Endothelial cell of umbilical vein (primary cell): ENCODE results near the gene KIAA1671. TPM values are rescaled to one million over a fixed set of nuclear protein-coding genes. Genes with fewer than 3 reads are reported as not detected.

Source experiments
- BruUV-seq: library from RNA; stranded (reverse); fragments of 400-500 nt; replicated peaks from 2 replicates; lab custom pipeline; 2021; lab: Mats Ljungman, UMichigan
- CTCF ChIA-PET: fragments of 300-600, 350-600 bp; sonication (Branson Sonifier 250); formaldehyde crosslinking; loops from one replicate; lab custom pipeline; 2021; ENCODE audit warnings: antibody characterized with exemption, inconsistent platforms; lab: Charles Lee
- POLR2A ChIA-PET: fragments of 300-600, 350-600 bp; sonication (Branson Sonifier 250); formaldehyde crosslinking; loops from one replicate; lab custom pipeline; 2021; ENCODE audit warnings: antibody characterized with exemption, inconsistent platforms; lab: Charles Lee
- DNase-seq: peaks from one replicate; pipeline ENCODE4 v3.0.0-alpha.2; 2011; ENCODE audit warnings: low read depth, low spot score
- FAIRE-seq: peaks from 2 replicates; lab custom pipeline; 2011; peaks lifted over from hg19 to GRCh38; lab: Jason Lieb, UNC
- H2AFZ ChIP-seq: 2 replicates; pipeline ENCODE4 v1.6.0; 2012; ENCODE audit warnings: low read depth, low read length, control low read depth, inconsistent platforms
- H3K27ac ChIP-seq: 2 replicates; pipeline ENCODE4 v1.5.1; 2011; ENCODE audit warnings: low read depth, mild to moderate bottlenecking, control low read depth, low read length, moderate library complexity; ENCODE audit not compliant: insufficient read depth
- H3K27me3 ChIP-seq, 2 experiments: 2 replicates each; pipeline versions ENCODE4 v1.6.0 to v1.6.1; 2011; ENCODE audit warnings: low read length in 2 of 2, mixed read lengths in 1 of 2; ENCODE audit not compliant: control insufficient read depth in 2 of 2, insufficient read depth in 2 of 2
- H3K36me3 ChIP-seq, 2 experiments: 2 replicates in 1 of 2; 3 replicates in 1 of 2; pipeline ENCODE4 v1.5.1; 2011; ENCODE audit warnings: low read length in 2 of 2, mild to moderate bottlenecking in 1 of 2, moderate library complexity in 1 of 2; ENCODE audit not compliant: control insufficient read depth in 2 of 2, insufficient read depth in 2 of 2; ENCODE audit errors: extremely low read depth in 1 of 2
- H3K4me1 ChIP-seq: 3 replicates; pipeline ENCODE4 v1.5.1; 2011; ENCODE audit warnings: mild to moderate bottlenecking, low read length; ENCODE audit not compliant: control insufficient read depth, insufficient read depth; ENCODE audit errors: extremely low read depth
- H3K4me2 ChIP-seq: 2 replicates; pipeline ENCODE4 v1.6.1; 2011; ENCODE audit warnings: low read length, control low read depth, mixed read lengths; ENCODE audit not compliant: insufficient read depth
- H3K4me3 ChIP-seq, 3 experiments: fragments of 200-600 bp in 1 of 3; sonication (generic), shearing (Covaris generic) in 1 of 3; replicated peaks in 1 of 3; 2 replicates each; pipeline ENCODE4 v1.5.1; 2011 to 2016; ENCODE audit warnings: control low read depth in 3 of 3, low read length in 3 of 3, mild to moderate bottlenecking in 2 of 3, inconsistent platforms in 1 of 3, low read depth in 1 of 3, moderate library complexity in 1 of 3; ENCODE audit not compliant: insufficient read depth in 1 of 3
- H3K79me2 ChIP-seq: 2 replicates; pipeline ENCODE4 v1.6.0; 2012; ENCODE audit warnings: low read length, inconsistent platforms; ENCODE audit not compliant: control insufficient read depth, insufficient read depth
- H3K9ac ChIP-seq: replicated peaks from 2 replicates; pipeline ENCODE3; 2011; ENCODE audit warnings: low read length, control low read depth; ENCODE audit not compliant: insufficient read depth; ENCODE audit errors: extremely low read depth
- H3K9me1 ChIP-seq: replicated peaks from 3 replicates; pipeline ENCODE4 v1.6.0; 2011; ENCODE audit warnings: mild to moderate bottlenecking, low read length; ENCODE audit not compliant: control insufficient read depth, insufficient read depth; ENCODE audit errors: extremely low read depth
- H3K9me3 ChIP-seq: replicated peaks from 2 replicates; pipeline ENCODE4 v1.5.1; 2012; ENCODE audit warnings: low read length, inconsistent platforms; ENCODE audit not compliant: control insufficient read depth, insufficient read depth
- H4K20me1 ChIP-seq: replicated peaks from 2 replicates; pipeline ENCODE3; 2011; ENCODE audit warnings: mild to moderate bottlenecking, low read length; ENCODE audit not compliant: control insufficient read depth, insufficient read depth; ENCODE audit errors: extremely low read depth
- CTCF ChIP-seq, 2 donors: IDR thresholded peaks; 1 replicate in 1 of 2; 2 replicates in 1 of 2; pipeline ENCODE4 v1.5.1; 2011; ENCODE audit warnings: low read length in 2 of 2, mild to moderate bottlenecking in 2 of 2, moderate library complexity in 2 of 2, control low read depth in 1 of 2, inconsistent platforms in 1 of 2, low read depth in 1 of 2; ENCODE audit not compliant: insufficient read depth in 1 of 2; ENCODE audit errors: extremely low read depth in 1 of 2
- EZH2 ChIP-seq: IDR thresholded peaks from 2 replicates; pipeline ENCODE4 v1.6.1; 2012; ENCODE audit warnings: borderline replicate concordance, low read depth, mild to moderate bottlenecking, moderate library complexity, low read length, inconsistent platforms; ENCODE audit not compliant: severe bottlenecking
- FOS ChIP-seq: IDR thresholded peaks from 2 replicates; pipeline ENCODE4 v1.6.1; 2011; ENCODE audit warnings: mild to moderate bottlenecking, low read length, moderate library complexity, borderline replicate concordance; ENCODE audit not compliant: insufficient read depth
- GATA2 ChIP-seq: IDR thresholded peaks from 2 replicates; pipeline ENCODE4 v1.7.0; 2011; ENCODE audit warnings: low read depth, mild to moderate bottlenecking, moderate library complexity, mixed read lengths, low read length; ENCODE audit not compliant: insufficient read length, insufficient read depth
- JUN ChIP-seq: IDR thresholded peaks from 2 replicates; pipeline ENCODE4 v1.6.1; 2011; ENCODE audit warnings: borderline replicate concordance, low read depth; ENCODE audit not compliant: insufficient read length, insufficient read depth
- MAX ChIP-seq: IDR thresholded peaks from 2 replicates; pipeline ENCODE4 v1.6.1; 2011; ENCODE audit not compliant: insufficient read depth, insufficient read length
- MYC ChIP-seq: IDR thresholded peaks from one replicate; pipeline ENCODE4 v1.6.1; 2011; ENCODE audit warnings: mild to moderate bottlenecking, low read depth, low read length
- POLR2A ChIP-seq: IDR thresholded peaks from 2 replicates; pipeline ENCODE4 v1.6.1; 2012; ENCODE audit warnings: low read depth, mild to moderate bottlenecking, control low read depth, low read length
- POLR2AphosphoS5 ChIP-seq: IDR thresholded peaks from 2 replicates; pipeline ENCODE4 v1.6.1; 2012; ENCODE audit warnings: low read depth, mild to moderate bottlenecking, control low read depth, low read length, moderate library complexity; ENCODE audit not compliant: insufficient read depth
- dilution Hi-C: fragments of 300-500 bp; cut with MboI; formaldehyde crosslinking; loops from one replicate; pipeline ENCODE4 v1.15.0; 2019; ENCODE audit warnings: low sequenced_read_pairs; ENCODE audit not compliant: extremely low pct_ligation_motif_present
- intact Hi-C: fragments of 100-400 bp; cut with micrococcal nuclease; formaldehyde crosslinking; loops from one replicate; pipeline ENCODE4 v1.10.0; 2022
- polyA plus RNA-seq, 4 experiments: library from polyadenylated mRNA; depleted of rRNA in 3 of 4; stranded (reverse) in 3 of 4; unstranded in 1 of 4; fragments of >200 nt; gene quantifications; 2 replicates each; pipeline versions ENCODE4 v1.2.1 to v1.2.3, GENCODE V29; 2011 to 2012; ENCODE audit warnings: missing spikeins in 1 of 4
- total RNA-seq: library from RNA; stranded (reverse); gene quantifications from 2 replicates; pipeline ENCODE4 v1.2.3, GENCODE V29; 2021

The KIAA1671 gene
- total and polyA plus RNA-seq, 2 donors (not counting 3 experiments of a cell fraction or from before 2014, with no cell fraction given), result 23.1 to 85.1 TPM

- no peak overlapping the region for H3K4me2 ChIP-seq
- dilution Hi-C loops, result no loop called here
- H2AFZ ChIP-seq, result no peak overlapping the region
- no peak for DNase-seq
- H3K79me2 ChIP-seq, result no peaks in the 10 kb centered on the region
- no peak for FAIRE-seq
- H3K27me3 ChIP-seq, result no peaks in the 10 kb centered on the region
- no peak overlapping the region for H3K4me3 ChIP-seq
- H3K4me1 ChIP-seq, result peaks cover 20% of the 10 kb centered on the region
- no peaks in the 10 kb centered on the region for H3K9me1 ChIP-seq
- CTCF ChIA-PET, result interaction anchor here (1.4 kb wide), 1 partner anchor 15 kb away, joined by 7 read pairs; no protein-coding TSS in a partner anchor
- POLR2A ChIA-PET, result no interaction called here
- intact Hi-C loops, result no loop called here
- no peaks in the 10 kb centered on the region for H3K9me3 ChIP-seq
- TF ChIP-seq MAX, result no peak
- no peak for TF ChIP-seq FOS
- TF ChIP-seq POLR2AphosphoS5, result no peak
- TF ChIP-seq POLR2A, result no peak
- no peak for TF ChIP-seq MYC
- no peak for TF ChIP-seq JUN
- no peak for TF ChIP-seq GATA2
- no peak for TF ChIP-seq EZH2
- no peak for TF ChIP-seq CTCF (IDR thresholded peaks at IDR 0.05; ENCODE audit: extremely low read depth in 1 of 2, insufficient read depth in 1 of 2, low read depth in 1 of 2, low read length in 2 of 2)
- H3K27ac ChIP-seq, result no peak overlapping the region
- H3K36me3 ChIP-seq, result no peaks in the 10 kb centered on the region
- no TSS peak for BruUV-seq
- no peaks in the 10 kb centered on the region for H4K20me1 ChIP-seq
- H3K9ac ChIP-seq, result no peak overlapping the region
Measured at GRCh38 chr22:25095869-25096268, 143.4 kb downstream of the KIAA1671 start.
